Measurements from ENCODE around the gene ATP8B4.
"Not testable (repeated sequence)": the region's sequence is repeated elsewhere in the genome, so short reads cannot be mapped to it uniquely, and the experiment has no call there.

ATP8B4 gene

GRCh38 chr15:50109076-50109987 lies 9.7 kb downstream of the ATP8B4 start:
- DNase-seq (ENCODE audit: low read depth, low spot score) = no peak

DNA sequence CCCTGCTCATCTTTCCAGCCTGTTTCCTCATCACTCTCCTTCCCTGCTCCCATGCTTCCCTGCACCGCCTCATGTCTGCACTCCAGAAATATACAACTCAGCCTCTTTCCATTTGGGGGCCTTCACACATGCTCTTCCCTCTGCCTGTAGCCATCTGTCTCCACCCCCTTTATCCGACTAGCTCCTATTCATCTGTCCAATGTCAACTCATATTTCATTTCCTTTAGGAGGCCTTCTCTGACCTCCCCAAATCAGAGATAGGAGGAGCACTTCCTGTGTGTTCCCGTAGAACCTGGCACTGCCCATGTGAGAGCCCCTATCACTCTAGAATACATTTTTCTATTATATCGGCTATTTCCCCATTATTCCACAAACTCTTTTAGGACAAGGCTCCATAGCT lies 10.6 kb downstream of the ATP8B4 start:
- no peak for DNase-seq (ENCODE audit: low read depth, low spot score)

GRCh38 chr15:50107591-50108408 lies 11.2 kb downstream of the ATP8B4 start:
- no peak for DNase-seq (ENCODE audit: low read depth, low spot score)

DNA sequence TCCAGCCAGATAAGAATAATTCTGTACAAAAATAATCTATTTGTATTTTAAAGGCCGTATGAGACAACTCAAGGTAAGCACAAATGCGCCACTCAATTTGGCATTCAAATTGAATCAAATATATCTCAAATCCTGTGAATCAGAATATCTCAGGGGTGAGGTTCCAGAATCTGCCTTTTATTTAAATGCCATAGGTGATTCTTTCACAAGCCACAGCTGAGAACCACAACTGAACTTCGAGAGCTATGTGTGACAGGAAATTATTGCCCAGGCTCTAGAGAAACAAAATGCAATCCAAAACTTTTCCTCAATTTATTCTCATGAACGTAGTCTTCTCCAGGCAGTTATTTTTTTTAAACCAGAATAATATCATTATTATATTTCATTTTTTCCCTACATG lies 11.9 kb downstream of the ATP8B4 start:
- DNase-seq (ENCODE audit: low read depth, low spot score) = no peak

- no peak for DNase-seq (ENCODE audit: low read depth, low spot score)
These were observed 12.6 kb downstream of the ATP8B4 start for GRCh38 chr15:50106457-50106856.

GRCh38 chr15:50100486-50100885 lies 18.5 kb downstream of the ATP8B4 start:
- no peak for DNase-seq (ENCODE audit: low read depth, low spot score)

DNA sequence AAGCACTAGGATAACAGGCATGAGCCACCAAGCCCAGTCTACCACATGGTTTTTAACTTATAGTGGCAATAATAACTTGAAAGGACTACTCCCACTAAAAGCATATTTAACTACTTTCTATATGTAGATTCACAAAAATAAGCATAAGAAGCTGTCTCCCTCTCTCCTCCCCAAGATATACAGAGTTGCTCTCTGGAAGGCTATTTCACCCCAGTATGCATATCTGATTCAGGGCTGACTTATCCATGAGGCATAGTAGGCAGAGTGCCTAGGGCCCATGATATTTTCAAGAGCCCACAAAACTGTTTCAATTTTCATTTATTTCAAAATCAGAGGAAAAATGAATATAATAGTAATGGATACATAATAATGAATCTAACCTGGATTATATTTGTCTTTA lies 20.5 kb downstream of the ATP8B4 start:
- no peak for DNase-seq (ENCODE audit: low read depth, low spot score)

DNA sequence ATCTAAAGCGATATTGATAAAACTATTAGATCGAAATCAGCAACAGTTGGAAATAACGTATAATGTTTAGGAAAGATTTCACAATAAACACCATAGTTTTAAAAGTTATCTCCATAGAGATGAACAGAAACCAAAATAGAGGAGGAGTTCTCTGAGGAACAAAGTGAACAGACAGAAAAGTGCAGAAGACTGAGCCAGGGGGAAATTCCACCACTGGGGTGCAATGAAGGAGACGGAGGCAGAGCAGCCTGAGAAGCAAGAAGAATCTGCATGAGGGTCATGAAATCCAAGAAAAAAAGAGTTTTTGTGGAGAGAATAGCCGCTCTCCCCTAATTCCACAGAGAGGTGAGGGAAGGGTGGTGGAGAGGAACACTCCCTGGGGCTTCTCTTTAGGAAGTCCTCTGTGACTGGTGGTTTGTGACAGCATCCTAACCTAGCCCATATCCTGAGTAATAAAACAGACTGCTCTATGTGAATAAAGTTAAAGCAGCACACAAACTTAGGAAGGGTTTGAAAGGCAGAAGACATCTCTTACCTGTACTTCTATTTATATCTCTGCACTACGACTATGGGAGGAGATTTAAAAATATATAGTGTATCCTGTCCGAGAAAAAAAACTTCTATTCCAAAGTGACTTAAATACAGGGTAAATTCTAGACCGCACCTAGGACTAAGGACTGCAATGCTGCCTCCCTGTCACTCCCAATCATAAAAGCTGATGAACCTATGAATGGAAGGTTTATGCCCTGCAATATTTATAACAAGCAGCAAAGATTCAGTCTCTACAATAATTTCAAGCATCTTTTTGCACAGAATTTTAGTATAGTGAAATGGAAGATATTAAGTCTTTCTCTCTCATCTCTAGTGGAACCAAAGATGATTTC lies 22.9 kb downstream of the ATP8B4 start:
- no peak for DNase-seq (ENCODE audit: low read depth, low spot score)

DNA sequence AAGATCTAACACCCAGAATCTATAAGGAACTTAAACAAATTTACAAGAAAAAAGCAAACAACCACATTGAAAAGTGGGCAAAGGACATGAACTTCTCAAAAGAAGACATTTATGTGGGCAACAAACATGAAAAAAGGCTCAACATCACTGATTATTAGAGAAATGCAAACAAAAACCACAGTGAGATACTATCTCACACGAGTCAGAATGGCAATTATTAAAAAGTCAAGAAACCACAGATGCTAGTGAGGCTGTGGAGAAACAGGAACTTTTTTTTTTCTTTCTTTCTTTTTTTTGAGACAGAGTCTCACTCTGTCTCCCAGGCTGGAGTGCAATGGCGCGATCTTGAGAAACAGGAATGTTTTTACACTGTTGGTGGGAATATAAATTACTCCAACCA lies 29.6 kb downstream of the ATP8B4 start:
- DNase-seq (ENCODE audit: low read depth, low spot score) = not testable (repeated sequence)

- no peak for DNase-seq (ENCODE audit: low read depth, low spot score)
These were observed 34.1 kb downstream of the ATP8B4 start for GRCh38 chr15:50084932-50085331.

GRCh38 chr15:50083424-50084025 lies 35.5 kb downstream of the ATP8B4 start:
- DNase-seq (ENCODE audit: low read depth, low spot score) = no peak

DNA sequence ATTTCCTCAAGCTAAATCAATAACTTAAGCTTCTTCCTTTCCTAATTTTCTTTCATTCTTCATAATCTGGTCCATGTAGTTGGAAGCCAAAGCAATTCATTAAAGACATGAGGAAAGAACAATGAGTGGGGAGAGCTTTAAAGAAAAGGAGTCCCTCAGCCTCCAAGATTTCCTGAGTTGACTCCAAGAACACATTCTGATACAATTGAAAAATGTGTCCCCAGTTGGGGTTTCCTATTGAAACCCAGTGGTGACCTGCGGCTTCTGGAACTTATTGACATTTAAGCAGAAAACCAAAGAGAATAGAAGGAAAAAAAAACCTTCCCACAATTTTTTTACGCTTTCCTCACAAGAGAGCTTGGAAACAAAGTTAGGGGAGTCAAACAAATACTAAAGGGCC lies 37.0 kb downstream of the ATP8B4 start:
- no peak for DNase-seq (ENCODE audit: low read depth, low spot score)

- no peak for DNase-seq (ENCODE audit: low read depth, low spot score)
These were observed 41.4 kb downstream of the ATP8B4 start for GRCh38 chr15:50077651-50078050.

GRCh38 chr15:50077176-50077575 lies 41.9 kb downstream of the ATP8B4 start:
- no peak for DNase-seq (ENCODE audit: low read depth, low spot score)

DNA sequence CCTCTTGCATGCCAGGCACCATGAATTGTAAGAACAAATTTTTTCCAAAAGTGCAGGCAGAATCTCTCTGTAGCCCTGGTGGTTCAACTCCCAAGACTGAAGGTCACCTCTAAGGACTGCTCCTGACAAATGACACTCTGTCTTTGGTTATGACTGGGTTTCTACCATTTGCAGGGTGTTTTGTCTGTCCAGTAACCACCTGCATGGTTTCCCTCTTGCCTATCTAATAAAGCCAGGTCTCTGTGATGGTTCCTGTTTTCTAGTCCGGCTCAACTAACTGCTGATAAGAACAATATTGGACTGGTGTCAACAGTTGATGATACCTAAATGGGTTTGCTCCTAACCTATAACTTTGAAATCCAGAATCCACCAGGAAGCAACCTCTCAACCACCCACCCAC lies 43.7 kb downstream of the ATP8B4 start:
- DNase-seq (ENCODE audit: low read depth, low spot score) = no peak

- no peak for DNase-seq (ENCODE audit: low read depth, low spot score)
These were observed 47.3 kb downstream of the ATP8B4 start for GRCh38 chr15:50071551-50072258.

DNA sequence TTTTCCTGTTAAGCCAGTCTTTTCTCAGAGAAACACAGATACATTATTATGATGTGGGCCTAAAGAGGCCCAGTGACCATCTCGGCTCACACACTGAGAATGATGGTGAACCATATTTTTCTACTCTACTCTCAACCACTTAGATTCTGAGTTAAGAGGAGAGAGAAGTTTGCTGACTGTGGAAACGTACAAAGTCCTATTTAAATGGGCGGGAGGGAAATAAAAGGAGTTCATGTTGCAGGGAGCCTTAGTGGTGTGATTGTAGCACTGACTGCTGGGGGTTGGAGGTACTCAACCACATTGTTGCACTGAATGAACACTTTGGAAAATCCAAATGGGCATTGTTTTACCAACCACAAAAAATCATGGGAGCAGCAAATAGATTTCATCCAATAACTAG lies 51.0 kb downstream of the ATP8B4 start:
- DNase-seq (ENCODE audit: low read depth, low spot score) = no peak

- DNase-seq (ENCODE audit: low read depth, low spot score) = no peak
These were observed 51.8 kb downstream of the ATP8B4 start for GRCh38 chr15:50067254-50067653.

- no peak for DNase-seq (ENCODE audit: low read depth, low spot score)
These were observed 52.4 kb downstream of the ATP8B4 start for GRCh38 chr15:50066666-50067065.

GRCh38 chr15:50066202-50066601 lies 52.8 kb downstream of the ATP8B4 start:
- DNase-seq (ENCODE audit: low read depth, low spot score) = no peak

GRCh38 chr15:50065279-50065678 lies 53.8 kb downstream of the ATP8B4 start:
- no peak for DNase-seq (ENCODE audit: low read depth, low spot score)

Data from brain pericyte (primary cell).